Activated CD8-positive, alpha-beta T cell treated with anti-CD3 and anti-CD28 coated beads, Interleukin-2, amount 10 ng/mL, durations not matched to agents 7 days and 5 days (primary cell): ENCODE results near the gene BEST2. TPM values are rescaled to one million over a fixed set of nuclear protein-coding genes. Genes with fewer than 3 reads are reported as not detected.
A peak's percentile ranks its signal among the peaks of the same experiment; 100 is the strongest.
"Not testable (repeated sequence)": the region's sequence is repeated elsewhere in the genome, so short reads cannot be mapped to it uniquely, and the experiment has no call there.

Experiments
- ATAC-seq: fragments of 150-1000 bp; cut with Tn5 transposase; one replicate; pipeline ENCODE4 v1.10.0; 2021; ENCODE audit warnings: moderate library complexity
- CTCF ChIA-PET: fragments of 350-600 bp; sonication (Branson Sonifier 250); formaldehyde crosslinking; loops from one replicate; lab custom pipeline; 2021; ENCODE audit warnings: antibody characterized with exemption; lab: Charles Lee
- POLR2A ChIA-PET: fragments of 350-600 bp; sonication (Branson Sonifier 250); formaldehyde crosslinking; loops from one replicate; lab custom pipeline; 2021; ENCODE audit warnings: antibody characterized with exemption; lab: Charles Lee
- DNase-seq: peaks from one replicate; pipeline ENCODE4 v3.0.0-alpha.2; 2020
- H3K27ac Mint-ChIP-seq: one replicate; pipeline ENCODE4 v1.8.0; 2021; ENCODE audit warnings: mild to moderate bottlenecking, mixed read lengths
- H3K27me3 Mint-ChIP-seq: one replicate; pipeline ENCODE4 v1.8.0; 2021; ENCODE audit warnings: low read depth, mixed read lengths
- H3K36me3 Mint-ChIP-seq: one replicate; pipeline ENCODE4 v1.8.0; 2021; ENCODE audit warnings: low read depth, mixed read lengths
- H3K4me1 Mint-ChIP-seq: one replicate; pipeline ENCODE4 v1.8.0; 2021; ENCODE audit warnings: low read depth, mixed read lengths
- H3K4me3 Mint-ChIP-seq: one replicate; pipeline ENCODE4 v1.8.0; 2021; ENCODE audit warnings: mild to moderate bottlenecking, mixed read lengths
- H3K9me3 Mint-ChIP-seq: one replicate; pipeline ENCODE4 v1.8.0; 2022; ENCODE audit warnings: mixed read lengths; ENCODE audit not compliant: insufficient read depth
- total RNA-seq, 2 experiments: library from RNA; stranded (reverse); gene quantifications; one replicate each; pipeline ENCODE4 v1.2.3, GENCODE V29; 2021

BEST2 gene
- total RNA-seq: not detected

DNA sequence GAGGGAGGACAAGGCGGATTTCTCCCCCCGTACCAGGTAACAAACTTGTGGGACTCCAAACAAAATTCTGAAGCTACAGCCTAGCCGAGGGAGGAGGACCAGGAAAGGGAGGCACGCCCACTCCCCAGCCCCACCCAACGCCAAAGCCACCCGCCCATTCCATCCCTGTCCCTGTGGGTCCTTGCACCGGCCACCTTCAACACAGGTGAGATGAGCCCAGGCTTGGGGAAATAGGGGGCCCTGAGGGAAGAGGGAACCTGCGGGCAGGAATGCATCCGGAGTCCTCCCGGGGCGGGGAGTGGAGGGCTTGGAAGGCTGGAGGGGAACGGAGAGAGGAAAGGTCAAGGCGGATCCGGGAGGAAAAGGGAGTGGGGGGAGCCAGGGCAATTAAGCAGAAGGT lies at the start of gene BEST2:
BEST2 (plus strand) TSS at position 157 of the 400 bp plus-strand sequence. CDS start 802 bp downstream, outside the sequence.
- ChIA-PET POLR2A (interaction anchor here (0.5 to 1.7 kb wide), 3 partner anchors 16 to 119 kb away, joined by 3 to 4 read pairs (median 3); no protein-coding TSS in a partner anchor), CTCF (interaction anchor here (1.5 to 2.2 kb wide), 2 partner anchors 9 to 18 kb away, joined by 8 read pairs; partner anchors contain the start of gene TRIR)
- H3K4me3 Mint-ChIP-seq: no peak within 1 kb of the TSS
- no peak within 1 kb of the TSS for H3K27ac Mint-ChIP-seq
- H3K4me1 Mint-ChIP-seq: no peaks in the 10 kb centered on the region
- DNase-seq (no peak), ATAC-seq (no peak)
- peaks cover 18% of the 10 kb centered on the region for H3K36me3 Mint-ChIP-seq
- peaks cover 15% of the 10 kb centered on the region for H3K27me3 Mint-ChIP-seq
- H3K9me3 Mint-ChIP-seq: peaks cover 7% of the 10 kb centered on the region

DNA sequence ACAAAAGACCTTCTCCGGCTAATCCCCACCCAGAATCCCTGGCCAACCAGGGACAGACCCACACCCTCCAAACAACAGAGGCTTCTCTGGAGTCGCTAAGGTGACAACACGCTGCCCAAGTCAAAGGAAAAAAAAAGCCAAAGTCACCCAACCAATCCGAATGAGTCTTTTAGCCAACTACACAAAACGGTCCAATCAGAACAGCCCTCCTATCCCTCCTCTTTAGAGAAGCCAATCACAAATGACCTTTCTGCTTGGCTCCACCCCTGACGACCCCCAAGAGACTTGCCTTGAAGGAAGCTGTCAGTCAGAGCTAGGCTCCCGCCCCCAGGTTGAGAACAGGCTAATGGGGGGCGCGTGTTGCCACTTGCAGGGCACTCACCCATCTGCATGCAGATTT lies 48.5 kb upstream of the BEST2 start:
- no peaks in the 10 kb centered on the region for H3K27me3 Mint-ChIP-seq
- no peaks in the 10 kb centered on the region for H3K9me3 Mint-ChIP-seq
- peak; percentile 54 for ATAC-seq
- H3K36me3 Mint-ChIP-seq: peaks cover 58% of the 10 kb centered on the region
- DNase-seq: peak; percentile 49
- H3K4me3 Mint-ChIP-seq: no peak overlapping the region
- CTCF ChIA-PET: no interaction called here
- POLR2A ChIA-PET: no interaction called here
- peaks cover 2% of the 10 kb centered on the region for H3K4me1 Mint-ChIP-seq
- H3K27ac Mint-ChIP-seq: no peak overlapping the region

DNA sequence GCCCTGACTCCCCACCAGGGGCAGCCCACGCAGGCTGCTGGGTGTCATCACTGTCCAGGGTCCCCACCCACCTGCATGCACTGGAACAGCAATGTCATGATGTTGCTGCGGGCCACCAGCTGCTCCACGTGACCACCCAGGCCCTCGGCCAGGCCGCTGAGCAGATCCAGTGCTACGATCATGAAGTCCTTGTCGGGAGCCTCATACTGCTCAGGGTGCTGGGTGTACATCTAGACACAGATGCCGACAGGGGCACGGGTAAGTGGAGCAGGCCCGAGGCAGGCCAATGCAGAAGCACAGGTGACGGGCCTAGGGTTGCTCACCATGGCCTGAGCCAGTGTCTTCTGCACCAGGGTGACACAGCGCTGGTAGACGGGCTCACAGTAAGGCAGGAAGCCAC lies 46.4 kb upstream of the BEST2 start:
- H3K9me3 Mint-ChIP-seq: no peaks in the 10 kb centered on the region
- no peak for ATAC-seq
- CTCF ChIA-PET: no interaction called here
- POLR2A ChIA-PET: no interaction called here
- H3K27me3 Mint-ChIP-seq: no peaks in the 10 kb centered on the region
- H3K36me3 Mint-ChIP-seq: peaks cover 58% of the 10 kb centered on the region
- no peak overlapping the region for H3K27ac Mint-ChIP-seq
- no peaks in the 10 kb centered on the region for H3K4me1 Mint-ChIP-seq
- DNase-seq: no peak
- H3K4me3 Mint-ChIP-seq: no peak overlapping the region

DNA sequence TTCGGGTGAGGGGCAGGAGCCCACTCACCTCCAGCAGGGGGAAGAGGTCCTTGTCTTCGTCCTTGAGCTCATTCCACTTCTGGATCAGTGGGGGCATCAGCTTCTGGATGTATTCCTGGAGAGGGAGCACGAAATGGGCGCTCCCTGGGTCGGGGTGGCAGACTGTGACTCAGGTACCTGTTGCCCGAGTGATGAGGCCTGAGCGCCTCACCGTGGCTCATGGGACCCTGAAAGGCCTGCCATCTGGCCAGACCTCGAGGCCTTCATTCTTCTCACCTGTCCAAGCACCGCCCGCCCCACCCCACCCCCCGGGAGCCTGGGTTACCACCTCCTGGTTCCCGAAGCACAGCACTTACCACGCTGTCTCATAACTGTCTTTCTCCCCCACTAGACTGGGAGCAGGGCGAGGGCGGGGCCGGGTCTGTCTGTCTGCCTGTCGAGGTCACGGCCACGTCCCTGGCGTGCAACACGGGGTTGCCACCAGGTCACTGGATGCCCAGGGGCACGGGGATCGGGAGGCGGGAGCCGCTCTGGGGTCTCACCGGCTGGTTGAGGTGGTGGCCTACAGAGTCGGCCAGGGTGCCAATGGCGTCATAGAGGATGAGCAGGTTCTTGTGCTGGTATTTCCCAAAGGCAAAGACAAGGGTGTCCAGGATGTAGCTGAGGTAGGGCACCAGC lies 45.8 kb upstream of the BEST2 start:
- H3K27me3 Mint-ChIP-seq: no peaks in the 10 kb centered on the region
- DNase-seq: no peak
- H3K4me3 Mint-ChIP-seq: no peak overlapping the region
- no peak for ATAC-seq
- H3K9me3 Mint-ChIP-seq: no peaks in the 10 kb centered on the region
- H3K36me3 Mint-ChIP-seq: peaks cover 61% of the 10 kb centered on the region
- H3K27ac Mint-ChIP-seq: no peak overlapping the region
- H3K4me1 Mint-ChIP-seq: no peaks in the 10 kb centered on the region
- ChIA-PET CTCF (no interaction called here), POLR2A (no interaction called here)

DNA sequence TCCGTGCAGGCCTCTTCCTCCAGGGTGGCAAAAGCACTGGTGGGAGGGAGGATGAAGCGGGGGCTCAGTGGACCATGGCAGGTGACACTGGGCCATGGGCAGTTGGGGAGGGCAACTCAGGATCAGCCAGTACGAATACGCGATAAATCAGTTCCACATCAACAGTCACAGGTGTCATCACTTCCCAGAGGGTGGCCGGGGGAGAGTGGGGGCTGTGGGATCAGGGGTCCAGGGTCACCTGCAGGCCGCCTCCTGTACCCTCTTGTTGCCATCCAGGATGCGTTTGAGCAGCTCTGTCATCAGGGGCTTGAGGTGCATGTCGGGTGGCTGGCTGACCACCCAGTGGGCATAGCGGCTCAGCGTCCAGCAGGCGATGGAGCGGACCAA lies 45.3 kb upstream of the BEST2 start:
- DNase-seq: no peak
- no peak for ATAC-seq
- Mint-ChIP-seq H3K4me3 (no peak overlapping the region), H3K9me3 (no peaks in the 10 kb centered on the region), H3K4me1 (no peaks in the 10 kb centered on the region), H3K36me3 (peaks cover 60% of the 10 kb centered on the region), H3K27ac (no peak overlapping the region), H3K27me3 (no peaks in the 10 kb centered on the region)
- POLR2A ChIA-PET: no interaction called here
- CTCF ChIA-PET: no interaction called here

DNA sequence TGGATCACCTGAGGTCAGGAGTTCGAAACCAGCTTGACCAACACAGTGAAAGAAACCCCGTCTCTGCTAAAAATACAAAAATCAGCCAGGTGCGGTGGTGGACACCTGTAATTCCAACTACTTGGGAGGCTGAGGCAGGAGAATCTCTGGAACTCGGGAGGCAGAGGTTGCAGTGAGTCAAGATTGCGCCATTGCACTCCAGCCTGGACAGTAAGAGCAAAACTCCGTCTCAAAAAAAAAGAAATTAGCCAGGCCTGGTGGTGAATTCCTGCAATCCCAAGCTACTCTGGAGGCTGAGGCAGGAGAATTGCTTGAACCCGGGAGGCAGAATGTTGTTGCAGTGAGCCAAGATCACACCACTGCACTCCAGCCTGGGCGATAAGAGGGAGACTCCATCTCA lies 43.0 kb upstream of the BEST2 start:
- ATAC-seq: no peak

DNA sequence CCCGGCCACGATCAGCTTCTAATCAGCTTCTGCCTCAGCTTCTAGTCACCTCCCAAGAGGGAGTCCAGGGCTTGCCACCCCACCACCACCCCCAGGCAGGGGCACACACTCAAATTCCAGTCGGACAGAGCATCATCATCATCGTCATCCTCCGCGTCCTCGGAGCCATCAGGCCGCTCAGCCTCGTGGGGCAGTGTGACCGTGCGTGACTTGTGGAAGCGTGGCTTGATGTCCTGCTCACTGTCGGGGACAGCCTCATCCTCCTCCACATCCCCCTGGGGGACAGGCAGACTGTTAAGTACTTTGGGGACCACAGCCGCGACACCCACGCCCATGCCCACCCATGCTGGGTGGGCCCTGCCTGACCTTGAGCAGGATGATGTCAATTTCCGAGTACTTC lies 40.4 kb upstream of the BEST2 start:
- DNase-seq: no peak
- H3K36me3 Mint-ChIP-seq: peaks cover 55% of the 10 kb centered on the region
- no peak for ATAC-seq
- ChIA-PET POLR2A (interaction anchor here (0.6 kb wide), 1 partner anchor 24 kb away, joined by 3 read pairs; no protein-coding TSS in a partner anchor), CTCF (interaction anchor here (0.6 to 1.9 kb wide), 2 partner anchors 47 to 1957 kb away, joined by 3 to 5 read pairs; no protein-coding TSS in a partner anchor)
- H3K4me1 Mint-ChIP-seq: no peaks in the 10 kb centered on the region
- no peaks in the 10 kb centered on the region for H3K27me3 Mint-ChIP-seq
- no peak overlapping the region for H3K4me3 Mint-ChIP-seq
- H3K27ac Mint-ChIP-seq: no peak overlapping the region
- H3K9me3 Mint-ChIP-seq: no peaks in the 10 kb centered on the region

More for the DNA sequence above, 43.0 kb upstream of the BEST2 start:
- Mint-ChIP-seq H3K4me3 (no peak overlapping the region), H3K4me1 (no peaks in the 10 kb centered on the region), H3K27ac (no peak overlapping the region), H3K9me3 (no peaks in the 10 kb centered on the region), H3K36me3 (peaks cover 56% of the 10 kb centered on the region), H3K27me3 (no peaks in the 10 kb centered on the region)
- CTCF ChIA-PET: interaction anchor here (1.2 to 2.3 kb wide), 5 partner anchors 9 to 139 kb away, joined by 3 to 5 read pairs (median 3); no protein-coding TSS in a partner anchor
- POLR2A ChIA-PET: interaction anchor here (0.6 kb wide), 1 partner anchor 14 kb away, joined by 3 read pairs; no protein-coding TSS in a partner anchor
- no peak for DNase-seq

DNA sequence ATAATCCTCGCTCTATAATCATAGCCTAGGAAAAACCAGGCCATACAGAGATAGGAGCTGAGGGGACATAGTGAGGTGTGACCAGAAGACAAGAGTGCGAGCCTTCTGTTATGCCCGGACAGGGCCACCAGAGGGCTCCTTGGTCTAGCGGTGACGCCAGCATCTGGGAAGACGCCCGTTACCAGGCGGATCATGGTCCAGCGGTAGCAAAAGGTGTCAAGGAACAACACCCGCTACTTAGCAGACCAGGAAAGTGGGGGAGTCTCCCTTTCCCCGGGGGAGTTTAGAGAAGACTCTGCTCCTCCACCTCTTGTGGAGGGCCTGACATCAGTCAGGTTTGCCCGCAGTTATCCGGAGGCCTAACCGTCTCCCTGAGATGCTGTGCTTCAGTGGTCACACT lies 39.5 kb upstream of the BEST2 start:
- ATAC-seq, H3K4me1 Mint-ChIP-seq, H3K9me3 Mint-ChIP-seq, H3K27me3 Mint-ChIP-seq, H3K4me3 Mint-ChIP-seq, H3K27ac Mint-ChIP-seq, POLR2A ChIA-PET, DNase-seq: not testable (repeated sequence)
- CTCF ChIA-PET: interaction anchor here (6.6 kb wide), 1 partner anchor 48 kb away, joined by 81 read pairs; no protein-coding TSS in a partner anchor
- peaks cover 53% of the 10 kb centered on the region for H3K36me3 Mint-ChIP-seq

DNA sequence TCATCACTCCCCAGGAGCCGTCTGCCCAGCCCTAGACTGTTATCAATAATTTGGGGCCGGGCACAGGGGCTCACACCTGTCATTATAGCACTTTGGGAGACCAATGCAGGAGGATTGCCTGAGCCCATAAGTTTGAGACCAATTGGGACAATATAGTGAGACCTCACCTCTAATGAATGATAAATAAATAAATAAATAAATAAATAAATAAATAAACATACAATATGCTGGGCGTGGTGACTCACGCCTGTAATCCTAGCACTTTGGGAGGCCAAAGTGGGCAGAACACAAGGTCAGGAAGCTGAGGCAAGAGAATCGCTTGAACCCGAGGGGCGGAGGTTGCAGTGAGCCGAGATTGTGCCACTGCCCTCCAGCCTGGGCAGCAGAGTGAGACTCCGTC lies 38.3 kb upstream of the BEST2 start:
- H3K9me3 Mint-ChIP-seq, H3K4me1 Mint-ChIP-seq, H3K27ac Mint-ChIP-seq, ATAC-seq, DNase-seq, H3K4me3 Mint-ChIP-seq, H3K27me3 Mint-ChIP-seq, POLR2A ChIA-PET: not testable (repeated sequence)
- H3K36me3 Mint-ChIP-seq: peaks cover 50% of the 10 kb centered on the region
- CTCF ChIA-PET: interaction anchor here (6.6 kb wide), 1 partner anchor 46 kb away, joined by 81 read pairs; no protein-coding TSS in a partner anchor

DNA sequence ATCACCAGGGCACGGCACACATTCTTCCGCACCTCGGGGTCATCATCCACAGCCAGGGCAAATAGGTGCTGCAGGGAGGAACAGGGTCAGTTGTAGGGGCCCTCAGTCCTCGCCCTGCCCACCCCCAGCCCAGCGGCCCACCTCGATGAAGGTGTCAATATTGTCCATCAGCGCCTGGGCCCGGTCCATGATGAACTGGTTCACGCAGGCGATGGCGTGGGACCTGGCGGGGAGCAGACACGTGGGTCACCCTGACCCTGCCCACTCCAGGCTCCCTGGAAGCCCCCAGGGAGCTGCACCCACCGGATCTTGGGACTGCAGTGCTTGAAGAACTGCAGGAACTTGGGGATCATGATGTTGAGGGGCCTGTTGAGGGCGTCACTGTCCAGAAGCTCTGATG lies 36.5 kb upstream of the BEST2 start:
- Mint-ChIP-seq H3K4me1 (peaks cover 11% of the 10 kb centered on the region), H3K9me3 (no peaks in the 10 kb centered on the region), H3K27me3 (no peaks in the 10 kb centered on the region), H3K4me3 (no peak overlapping the region), H3K27ac (no peak overlapping the region), H3K36me3 (peaks cover 55% of the 10 kb centered on the region)
- no peak for DNase-seq
- no peak for ATAC-seq
- ChIA-PET POLR2A (no interaction called here), CTCF (interaction anchor here (1.0 to 6.6 kb wide), 3 partner anchors 45 to 133 kb away, joined by 3 to 81 read pairs (median 3); no protein-coding TSS in a partner anchor)

DNA sequence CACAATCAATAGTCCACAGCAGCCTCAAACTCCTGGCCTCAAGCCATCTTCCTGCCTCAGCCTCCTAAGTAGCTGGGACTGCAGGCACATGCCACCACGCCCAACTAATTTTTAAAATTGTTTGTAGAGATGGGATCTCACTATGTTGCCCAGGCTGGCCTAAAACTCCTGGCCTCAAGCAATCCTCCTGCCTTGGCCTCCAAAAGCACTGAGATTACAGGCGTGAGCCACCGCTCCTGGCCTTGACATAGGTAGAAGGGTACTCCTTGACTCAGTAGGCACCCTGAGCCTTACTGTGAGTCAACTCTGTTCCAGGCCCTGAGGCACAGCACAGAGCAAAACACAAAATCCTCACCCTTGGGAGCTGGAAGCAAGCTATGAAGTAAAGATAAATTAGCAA lies 35.7 kb upstream of the BEST2 start:
- H3K4me1 Mint-ChIP-seq: peaks cover 17% of the 10 kb centered on the region
- ChIA-PET POLR2A (interaction anchor here (0.6 kb wide), 1 partner anchor 131 kb away, joined by 3 read pairs; no protein-coding TSS in a partner anchor), CTCF (interaction anchor here (1.3 to 6.6 kb wide), 4 partner anchors 19 to 50 kb away, joined by 4 to 81 read pairs (median 6); partner anchors contain the start of gene FBXW9)

DNA sequence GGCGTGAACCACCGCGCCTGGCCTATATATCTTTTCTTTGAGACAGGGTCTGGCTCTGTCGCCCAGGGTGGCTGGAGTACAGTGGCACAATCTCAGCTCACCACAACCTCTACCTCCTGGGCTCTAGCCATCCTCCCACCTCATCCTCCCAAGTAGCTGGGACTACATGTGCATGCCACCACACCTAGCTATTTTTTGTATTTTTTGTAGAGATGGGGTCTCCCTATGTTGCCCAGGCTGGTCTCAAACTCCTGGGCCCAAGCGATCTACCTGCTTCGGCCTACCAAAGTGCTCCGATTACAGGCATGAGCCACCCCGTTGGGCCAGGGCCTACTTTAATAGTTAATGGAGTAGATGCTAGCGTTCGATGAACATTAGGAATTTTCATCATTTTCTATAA lies 31.3 kb upstream of the BEST2 start:
- ATAC-seq: no peak

More for the DNA sequence above, 35.7 kb upstream of the BEST2 start:
- no peaks in the 10 kb centered on the region for H3K9me3 Mint-ChIP-seq
- H3K36me3 Mint-ChIP-seq: peaks cover 52% of the 10 kb centered on the region
- ATAC-seq (no peak), DNase-seq (no peak)
- H3K27ac Mint-ChIP-seq: peak overlapping the region; percentile 16
- H3K27me3 Mint-ChIP-seq: no peaks in the 10 kb centered on the region
- H3K4me3 Mint-ChIP-seq: no peak overlapping the region

More for the DNA sequence above, 31.3 kb upstream of the BEST2 start:
- Mint-ChIP-seq H3K9me3 (no peaks in the 10 kb centered on the region), H3K27me3 (no peaks in the 10 kb centered on the region), H3K36me3 (peaks cover 42% of the 10 kb centered on the region), H3K4me1 (peaks cover 30% of the 10 kb centered on the region), H3K27ac (peak overlapping the region; percentile 94), H3K4me3 (peak overlapping the region; percentile 88)
- DNase-seq: no peak
- ChIA-PET POLR2A (interaction anchor here (0.9 to 5.6 kb wide), 3 partner anchors 14 to 81 kb away, joined by 3 to 109 read pairs (median 4); partner anchors contain the start of genes DHPS, GET3 and TRIR), CTCF (interaction anchor here (0.9 to 9.2 kb wide), 7 partner anchors 13 to 127 kb away, joined by 3 to 85 read pairs (median 4); partner anchors contain the start of genes GET3 and TRIR)
